Femur (tissue), 1 donor: Measurements from ENCODE around the gene FAM229A.

Source experiments
- DNase-seq: peaks from one replicate; pipeline ENCODE4 v3.0.0-alpha.2; 2017

The FAM229A gene

GRCh38 chr1:32321712-32322291, 40.5 kb downstream of the FAM229A start:
- no peak for DNase-seq

DNA sequence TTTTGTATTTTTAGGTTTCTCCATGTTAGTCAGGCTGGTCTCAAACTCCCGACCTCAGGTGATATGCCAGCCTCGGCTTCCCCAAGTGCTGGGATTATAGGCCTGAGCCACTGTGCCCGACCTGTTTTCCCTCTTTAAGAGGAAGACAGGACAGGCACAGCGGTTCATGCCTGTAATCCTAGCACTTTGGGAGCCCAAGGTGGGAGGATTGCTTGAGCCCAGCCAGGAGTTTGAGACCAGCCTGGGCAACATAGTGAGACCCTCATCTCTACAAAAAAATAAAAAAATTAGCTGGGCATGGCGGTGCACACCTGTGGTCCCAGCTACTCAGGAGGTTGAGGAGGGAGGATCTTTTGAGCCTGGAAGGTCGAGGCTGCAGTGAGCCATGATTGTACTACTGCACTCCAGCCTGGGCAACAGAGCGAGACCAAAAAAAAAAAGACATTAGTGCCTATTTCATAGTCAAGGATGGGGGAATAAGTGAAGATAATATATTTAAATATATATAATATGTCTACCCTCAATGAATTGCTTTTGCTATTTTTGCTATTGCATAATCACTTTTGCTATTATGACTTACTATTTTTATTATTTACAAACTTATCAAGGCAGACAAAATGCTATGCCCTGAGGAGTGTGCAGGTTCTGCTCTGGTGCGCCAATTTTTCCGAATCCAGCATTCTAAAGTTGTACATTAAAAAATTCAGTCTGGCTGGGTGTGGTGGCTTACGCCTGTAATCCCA, 44.0 kb downstream of the FAM229A start:
- no peak for DNase-seq

DNA sequence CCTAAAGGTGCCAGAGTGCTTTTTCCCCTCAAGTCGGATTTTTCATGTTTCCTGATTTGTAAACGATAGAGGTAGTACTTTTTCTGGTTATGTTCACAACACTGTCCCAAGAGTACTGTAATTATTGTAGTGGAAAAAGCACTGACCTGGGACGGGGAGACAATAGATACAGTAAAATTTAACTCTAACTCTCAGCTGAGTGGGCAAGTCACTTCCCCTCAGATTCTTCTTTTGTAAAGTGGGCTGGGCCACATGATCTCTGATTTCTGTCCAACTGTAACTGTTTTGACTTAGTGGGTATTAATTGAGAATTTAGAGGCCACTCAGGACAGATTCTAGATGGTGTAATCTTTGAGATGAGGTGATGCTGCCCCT, 45.4 kb downstream of the FAM229A start:
- no peak for DNase-seq

DNA sequence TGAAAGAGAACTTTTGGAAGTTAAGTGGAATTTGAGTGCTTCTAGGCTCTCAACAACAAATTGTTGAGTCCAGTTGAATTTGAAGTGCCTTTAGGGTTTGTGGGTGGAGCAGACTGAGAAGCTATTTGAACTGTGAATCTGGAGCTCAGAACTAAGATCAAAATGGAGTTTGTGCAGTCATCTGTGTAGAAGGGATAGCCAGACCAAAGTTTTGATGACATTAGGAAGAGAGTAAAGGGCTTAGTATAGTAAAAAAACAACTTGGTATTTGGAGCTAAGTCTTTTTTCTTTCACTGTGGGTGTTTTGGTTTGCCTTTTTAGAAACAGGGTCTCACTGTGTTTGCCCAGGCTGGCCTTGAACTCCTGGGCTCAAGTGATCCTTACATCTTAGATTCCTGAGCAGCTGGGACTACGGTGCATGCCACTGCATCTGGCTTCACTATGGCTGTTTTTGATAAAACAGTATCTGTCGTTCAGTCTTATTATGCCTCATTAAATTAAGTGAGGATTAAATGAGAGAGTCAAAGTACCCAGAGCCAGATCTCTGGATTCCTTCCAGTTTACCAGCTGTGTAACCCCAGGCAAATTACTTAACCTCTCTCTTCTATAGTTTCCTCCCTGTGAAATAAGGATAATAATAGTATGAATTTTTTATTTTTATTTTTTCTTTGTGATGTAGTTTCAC, 50.4 kb downstream of the FAM229A start:
- DNase-seq, result no peak
